Measurements from ENCODE around the gene OSBP2.

GRCh38 chr22:30778261-30778660 is 83.6 kb downstream of the OSBP2 start:
- TF ChIP-seq POLR2A (IDR thresholded peaks at IDR 0.05) (no peak), CTCF (IDR thresholded peaks at IDR 0.05) (no peak)
